ENCODE results near the gene SPATA12.

SPATA12 gene, protein sequence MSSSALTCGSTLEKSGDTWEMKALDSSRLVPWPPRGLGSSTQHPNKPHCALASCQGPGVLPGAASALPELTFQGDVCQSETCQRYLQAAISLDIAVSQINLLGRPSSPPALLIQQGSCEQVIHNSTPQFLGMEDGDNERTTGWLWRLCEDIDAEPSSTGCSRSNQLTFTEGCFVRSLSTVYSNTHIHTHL

DNA sequence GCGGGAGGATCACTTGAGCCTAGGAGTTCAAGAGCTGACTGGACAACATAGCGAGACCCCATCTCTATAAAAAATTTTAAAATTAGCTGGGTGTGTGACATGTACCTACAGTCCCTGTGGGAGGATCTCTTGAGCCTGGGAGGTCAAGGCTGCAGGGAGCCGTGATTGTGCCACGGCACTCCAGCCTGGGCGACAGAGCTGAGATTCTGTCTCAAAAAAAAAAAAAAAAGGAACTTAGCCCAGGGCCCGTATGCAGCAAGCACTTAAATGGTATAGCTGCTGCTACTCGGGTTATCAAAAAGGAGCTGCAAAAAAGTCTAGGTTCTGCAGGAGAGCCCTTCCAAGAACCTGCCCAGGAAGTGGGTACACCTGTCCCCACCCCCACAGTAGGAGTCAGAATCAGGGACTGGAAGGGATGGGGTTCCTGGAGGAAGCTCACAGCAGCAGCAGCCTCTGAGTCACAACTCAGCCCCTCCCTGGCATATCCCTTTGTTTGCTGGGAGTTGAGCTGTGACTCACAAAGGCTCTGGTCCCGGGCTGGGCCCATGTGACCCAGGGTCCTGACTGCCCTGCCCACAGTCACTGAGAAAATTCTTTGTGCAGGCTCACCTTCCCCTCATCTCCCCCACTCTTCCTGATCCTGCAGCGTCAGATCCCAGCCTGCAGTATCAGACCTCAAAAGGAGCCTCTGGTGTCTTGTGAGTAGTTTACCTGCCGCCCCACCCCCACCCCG lies at the start of gene SPATA12:
Gene SPATA12 (plus strand): TSS at position 576 of the 733 bp plus-strand sequence. CDS start 13,031 bp downstream, outside the sequence.
- no peaks in the 10 kb centered on the region for H3K9me3 ChIP-seq (ENCODE audit: control insufficient read depth in 1 of 2, low read length in 2 of 2)
- H3K27me3 ChIP-seq (ENCODE audit: low read depth, low read length) = no peaks in the 10 kb centered on the region
- peak within 1 kb of the TSS; percentile 31 for H3K27ac ChIP-seq (ENCODE audit: low read length)
- H3K4me3 ChIP-seq (ENCODE audit: low read depth in 1 of 2, low read length in 2 of 2) = no peak within 1 kb of the TSS
- H3K36me3 ChIP-seq (ENCODE audit: control insufficient read depth in 1 of 2, insufficient read depth in 2 of 2, low read length in 2 of 2) = no peaks in the 10 kb centered on the region
- H3K4me1 ChIP-seq (ENCODE audit: control insufficient read depth in 1 of 2, insufficient read depth in 2 of 2, low read length in 2 of 2) = peaks cover 11 to 37% of the 10 kb centered on the region in 2 donors

DNA sequence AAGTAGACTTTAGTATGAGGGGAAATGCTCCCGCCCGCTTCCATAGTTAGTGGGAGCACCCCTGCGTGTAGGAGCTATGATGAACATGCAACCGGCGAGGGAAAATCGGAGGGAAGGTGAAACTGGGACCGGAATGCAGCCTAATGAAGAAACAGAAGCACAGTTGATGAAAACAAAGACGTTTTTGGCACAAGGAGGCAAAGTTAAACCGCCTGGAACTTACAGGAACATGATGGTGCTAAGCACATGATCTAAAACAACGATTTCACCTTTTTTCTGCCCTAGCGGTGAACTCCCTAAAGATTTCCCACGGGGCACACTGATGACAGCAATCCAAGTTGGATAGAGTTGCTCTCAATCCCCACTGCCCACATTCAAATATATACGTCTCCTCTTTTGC lies 49.4 kb upstream of the SPATA12 start:
- peaks cover 9 to 26% of the 10 kb centered on the region in 2 donors for H3K4me1 ChIP-seq (ENCODE audit: control insufficient read depth in 1 of 2, insufficient read depth in 2 of 2, low read length in 2 of 2)
- H3K27ac ChIP-seq (ENCODE audit: low read length) = peak overlapping the region; percentile 40
- H3K27me3 ChIP-seq (ENCODE audit: low read depth, low read length) = no peaks in the 10 kb centered on the region
- no peaks in the 10 kb centered on the region for H3K9me3 ChIP-seq (ENCODE audit: control insufficient read depth in 1 of 2, low read length in 2 of 2)
- H3K4me3 ChIP-seq (ENCODE audit: low read depth in 1 of 2, low read length in 2 of 2) = no peak overlapping the region
- no peaks in the 10 kb centered on the region for H3K36me3 ChIP-seq (ENCODE audit: control insufficient read depth in 1 of 2, insufficient read depth in 2 of 2, low read length in 2 of 2)

GRCh38 chr3:57012847-57013246 lies 47.6 kb upstream of the SPATA12 start:
- peaks cover 4 to 19% of the 10 kb centered on the region in 2 donors for H3K4me1 ChIP-seq (ENCODE audit: control insufficient read depth in 1 of 2, insufficient read depth in 2 of 2, low read length in 2 of 2)
- H3K4me3 ChIP-seq (ENCODE audit: low read depth in 1 of 2, low read length in 2 of 2) = no peak overlapping the region
- H3K27me3 ChIP-seq (ENCODE audit: low read depth, low read length) = no peaks in the 10 kb centered on the region
- no peak overlapping the region for H3K27ac ChIP-seq (ENCODE audit: low read length)
- no peaks in the 10 kb centered on the region for H3K36me3 ChIP-seq (ENCODE audit: control insufficient read depth in 1 of 2, insufficient read depth in 2 of 2, low read length in 2 of 2)
- no peaks in the 10 kb centered on the region for H3K9me3 ChIP-seq (ENCODE audit: control insufficient read depth in 1 of 2, low read length in 2 of 2)

DNA sequence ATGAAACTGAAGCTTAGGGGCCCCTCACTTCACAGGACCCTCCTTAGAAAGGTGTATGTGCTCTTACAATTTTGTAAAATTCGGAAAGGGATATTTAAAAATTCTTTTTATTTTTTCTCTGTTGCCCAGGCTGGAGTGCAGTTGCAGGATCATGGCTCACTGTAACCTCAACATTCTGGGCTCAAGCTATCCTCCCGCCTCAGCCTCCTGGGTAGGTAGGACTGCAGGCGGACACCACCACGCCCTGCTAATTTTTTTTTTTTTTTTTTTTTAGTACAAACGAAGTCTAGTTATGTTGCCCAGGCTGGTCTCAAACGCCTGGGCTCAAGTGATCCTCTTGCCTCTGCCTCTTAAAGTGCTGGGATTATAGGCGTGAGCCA lies 45.1 kb upstream of the SPATA12 start:
- Histone ChIP-seq H3K36me3 (ENCODE audit: control insufficient read depth in 1 of 2, insufficient read depth in 2 of 2, low read length in 2 of 2) (no peaks in the 10 kb centered on the region), H3K4me1 (ENCODE audit: control insufficient read depth in 1 of 2, insufficient read depth in 2 of 2, low read length in 2 of 2) (peaks cover 0 to 12% of the 10 kb centered on the region in 2 donors), H3K27me3 (ENCODE audit: low read depth, low read length) (no peaks in the 10 kb centered on the region), H3K27ac (ENCODE audit: low read length) (no peak overlapping the region), H3K4me3 (ENCODE audit: low read depth in 1 of 2, low read length in 2 of 2) (no peak overlapping the region), H3K9me3 (ENCODE audit: control insufficient read depth in 1 of 2, low read length in 2 of 2) (no peaks in the 10 kb centered on the region)

GRCh38 chr3:57015912-57016311 lies 44.6 kb upstream of the SPATA12 start:
- Histone ChIP-seq H3K4me3 (ENCODE audit: low read depth in 1 of 2, low read length in 2 of 2) (no peak overlapping the region), H3K9me3 (ENCODE audit: control insufficient read depth in 1 of 2, low read length in 2 of 2) (no peaks in the 10 kb centered on the region), H3K4me1 (ENCODE audit: control insufficient read depth in 1 of 2, insufficient read depth in 2 of 2, low read length in 2 of 2) (peaks cover 0 to 12% of the 10 kb centered on the region in 2 donors), H3K36me3 (ENCODE audit: control insufficient read depth in 1 of 2, insufficient read depth in 2 of 2, low read length in 2 of 2) (no peaks in the 10 kb centered on the region), H3K27ac (ENCODE audit: low read length) (no peak overlapping the region), H3K27me3 (ENCODE audit: low read depth, low read length) (no peaks in the 10 kb centered on the region)

DNA sequence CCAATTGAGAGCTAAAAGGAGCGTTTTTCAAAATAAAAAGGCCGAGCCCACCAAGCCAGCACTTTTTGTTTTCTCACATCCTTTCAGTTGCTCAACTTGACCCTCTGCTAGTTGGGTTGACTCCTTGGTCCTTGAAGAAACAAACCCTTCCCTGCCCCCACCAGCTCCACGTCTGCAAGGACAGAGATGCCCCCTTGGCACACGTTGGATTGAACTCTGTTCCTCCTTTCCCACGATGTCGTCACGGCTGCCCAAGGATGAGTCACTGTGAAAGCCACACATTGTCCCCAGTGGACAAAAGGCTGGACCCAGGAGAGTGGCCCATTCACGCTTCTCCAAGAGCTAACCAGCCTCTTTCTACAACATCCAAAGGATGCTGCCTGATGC lies 43.0 kb upstream of the SPATA12 start:
- no peak overlapping the region for H3K27ac ChIP-seq (ENCODE audit: low read length)
- H3K36me3 ChIP-seq (ENCODE audit: control insufficient read depth in 1 of 2, insufficient read depth in 2 of 2, low read length in 2 of 2) = no peaks in the 10 kb centered on the region
- H3K27me3 ChIP-seq (ENCODE audit: low read depth, low read length) = no peaks in the 10 kb centered on the region
- no peak overlapping the region for H3K4me3 ChIP-seq (ENCODE audit: low read depth in 1 of 2, low read length in 2 of 2)
- no peaks in the 10 kb centered on the region for H3K9me3 ChIP-seq (ENCODE audit: control insufficient read depth in 1 of 2, low read length in 2 of 2)
- H3K4me1 ChIP-seq (ENCODE audit: control insufficient read depth in 1 of 2, insufficient read depth in 2 of 2, low read length in 2 of 2) = peaks cover 0 to 12% of the 10 kb centered on the region in 2 donors

DNA sequence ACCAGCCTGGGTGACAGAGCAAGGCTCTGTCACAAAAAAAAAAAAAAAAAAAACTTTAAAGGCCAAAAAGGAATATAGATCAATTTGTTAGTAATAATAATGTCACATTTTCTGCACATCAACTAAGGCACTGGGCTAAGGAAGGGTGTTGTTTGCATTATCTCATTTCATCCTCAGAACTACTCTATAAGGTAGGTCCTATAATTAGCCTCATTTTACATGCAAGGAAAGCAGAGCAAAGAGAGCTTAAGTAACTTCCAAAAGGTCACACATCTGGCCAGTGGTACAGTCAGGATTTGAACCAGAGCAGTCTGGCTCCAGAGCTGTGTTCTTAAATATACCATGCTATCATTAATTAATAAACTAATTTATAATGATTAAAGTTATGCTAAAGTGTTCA lies 42.2 kb upstream of the SPATA12 start:
- Histone ChIP-seq H3K27ac (ENCODE audit: low read length) (no peak overlapping the region), H3K27me3 (ENCODE audit: low read depth, low read length) (no peaks in the 10 kb centered on the region), H3K4me3 (ENCODE audit: low read depth in 1 of 2, low read length in 2 of 2) (no peak overlapping the region), H3K9me3 (ENCODE audit: control insufficient read depth in 1 of 2, low read length in 2 of 2) (no peaks in the 10 kb centered on the region), H3K36me3 (ENCODE audit: control insufficient read depth in 1 of 2, insufficient read depth in 2 of 2, low read length in 2 of 2) (no peaks in the 10 kb centered on the region), H3K4me1 (ENCODE audit: control insufficient read depth in 1 of 2, insufficient read depth in 2 of 2, low read length in 2 of 2) (peaks cover 0 to 12% of the 10 kb centered on the region in 2 donors)

DNA sequence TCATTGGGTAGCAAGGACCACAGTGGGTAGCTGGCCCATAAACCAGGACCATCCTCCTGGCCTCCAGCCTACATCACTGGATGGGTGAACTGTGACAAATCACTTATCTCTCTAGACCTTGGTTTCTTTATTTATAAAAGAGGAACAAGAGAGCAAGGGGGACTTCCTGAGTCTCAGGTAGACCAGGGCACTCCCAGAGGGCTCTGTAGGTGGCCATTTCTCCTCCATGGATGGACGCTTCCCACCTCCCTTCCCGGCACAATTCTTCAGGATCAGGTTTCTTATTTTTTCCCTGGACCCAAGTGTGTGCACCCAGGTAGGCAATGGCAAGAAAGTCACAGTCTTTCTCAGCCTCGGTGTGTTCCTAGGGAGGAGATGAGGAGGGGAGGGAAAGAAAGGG lies 41.4 kb upstream of the SPATA12 start:
- no peaks in the 10 kb centered on the region for H3K27me3 ChIP-seq (ENCODE audit: low read depth, low read length)
- H3K4me1 ChIP-seq (ENCODE audit: control insufficient read depth in 1 of 2, insufficient read depth in 2 of 2, low read length in 2 of 2) = peaks cover 0 to 12% of the 10 kb centered on the region in 2 donors
- no peak overlapping the region for H3K4me3 ChIP-seq (ENCODE audit: low read depth in 1 of 2, low read length in 2 of 2)
- H3K36me3 ChIP-seq (ENCODE audit: control insufficient read depth in 1 of 2, insufficient read depth in 2 of 2, low read length in 2 of 2) = no peaks in the 10 kb centered on the region
- no peaks in the 10 kb centered on the region for H3K9me3 ChIP-seq (ENCODE audit: control insufficient read depth in 1 of 2, low read length in 2 of 2)
- no peak overlapping the region for H3K27ac ChIP-seq (ENCODE audit: low read length)

- H3K9me3 ChIP-seq (ENCODE audit: control insufficient read depth in 1 of 2, low read length in 2 of 2) = no peaks in the 10 kb centered on the region
- H3K4me1 ChIP-seq (ENCODE audit: control insufficient read depth in 1 of 2, insufficient read depth in 2 of 2, low read length in 2 of 2) = no peaks in the 10 kb centered on the region
- H3K27me3 ChIP-seq (ENCODE audit: low read depth, low read length) = no peaks in the 10 kb centered on the region
- H3K36me3 ChIP-seq (ENCODE audit: control insufficient read depth in 1 of 2, insufficient read depth in 2 of 2, low read length in 2 of 2) = peaks cover 0 to 4% of the 10 kb centered on the region in 2 donors
- no peak overlapping the region for H3K27ac ChIP-seq (ENCODE audit: low read length)
- H3K4me3 ChIP-seq (ENCODE audit: low read depth in 1 of 2, low read length in 2 of 2) = no peak overlapping the region
Measured at GRCh38 chr3:57025237-57025636, 35.2 kb upstream of the SPATA12 start.

GRCh38 chr3:57026944-57027343 lies 33.5 kb upstream of the SPATA12 start:
- H3K4me1 ChIP-seq (ENCODE audit: control insufficient read depth in 1 of 2, insufficient read depth in 2 of 2, low read length in 2 of 2) = no peaks in the 10 kb centered on the region
- H3K4me3 ChIP-seq (ENCODE audit: low read depth in 1 of 2, low read length in 2 of 2) = no peak overlapping the region
- H3K9me3 ChIP-seq (ENCODE audit: control insufficient read depth in 1 of 2, low read length in 2 of 2) = no peaks in the 10 kb centered on the region
- H3K36me3 ChIP-seq (ENCODE audit: control insufficient read depth in 1 of 2, insufficient read depth in 2 of 2, low read length in 2 of 2) = peaks cover 0 to 4% of the 10 kb centered on the region in 2 donors
- no peak overlapping the region for H3K27ac ChIP-seq (ENCODE audit: low read length)
- H3K27me3 ChIP-seq (ENCODE audit: low read depth, low read length) = no peaks in the 10 kb centered on the region

- H3K4me1 ChIP-seq (ENCODE audit: control insufficient read depth in 1 of 2, insufficient read depth in 2 of 2, low read length in 2 of 2) = no peaks in the 10 kb centered on the region
- H3K36me3 ChIP-seq (ENCODE audit: control insufficient read depth in 1 of 2, insufficient read depth in 2 of 2, low read length in 2 of 2) = peaks cover 4 to 7% of the 10 kb centered on the region in 2 donors
- no peak overlapping the region for H3K27ac ChIP-seq (ENCODE audit: low read length)
- H3K9me3 ChIP-seq (ENCODE audit: control insufficient read depth in 1 of 2, low read length in 2 of 2) = no peaks in the 10 kb centered on the region
- H3K27me3 ChIP-seq (ENCODE audit: low read depth, low read length) = no peaks in the 10 kb centered on the region
- H3K4me3 ChIP-seq (ENCODE audit: low read depth in 1 of 2, low read length in 2 of 2) = no peak overlapping the region
Measured at GRCh38 chr3:57029383-57029782, 31.1 kb upstream of the SPATA12 start.

Measured in muscle layer of duodenum (tissue), 2 donors.